ENCODE data around the gene MAB21L4.

DNA sequence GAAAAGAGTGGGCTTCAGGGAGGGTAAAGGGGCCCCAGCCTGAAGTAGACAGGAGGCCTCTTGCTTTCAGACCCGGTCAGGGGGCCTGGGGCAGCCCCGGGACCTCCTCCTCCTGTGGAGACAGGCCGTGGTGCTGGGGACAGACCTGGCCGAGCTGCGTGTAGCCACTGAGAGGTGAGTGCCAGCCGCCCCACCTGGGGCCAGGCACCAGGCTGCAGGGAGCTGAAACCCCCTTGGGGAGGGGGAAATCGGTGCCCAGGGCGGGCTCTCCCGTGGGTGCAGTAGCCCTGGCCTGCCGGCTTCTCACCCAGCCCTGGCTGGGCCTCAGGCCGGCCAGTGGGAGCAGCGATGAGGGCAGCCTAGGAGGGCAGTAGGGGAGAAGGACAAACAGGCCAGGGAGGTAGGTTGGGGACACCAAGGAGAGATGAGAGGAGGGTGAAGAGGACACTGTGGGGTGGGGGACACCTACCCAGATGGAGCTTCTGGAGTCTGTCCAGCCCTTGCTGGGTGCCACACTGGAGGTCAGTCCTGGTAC lies 34.2 kb upstream of the MAB21L4 start:
- TF ChIP-seq, protein P1, sequence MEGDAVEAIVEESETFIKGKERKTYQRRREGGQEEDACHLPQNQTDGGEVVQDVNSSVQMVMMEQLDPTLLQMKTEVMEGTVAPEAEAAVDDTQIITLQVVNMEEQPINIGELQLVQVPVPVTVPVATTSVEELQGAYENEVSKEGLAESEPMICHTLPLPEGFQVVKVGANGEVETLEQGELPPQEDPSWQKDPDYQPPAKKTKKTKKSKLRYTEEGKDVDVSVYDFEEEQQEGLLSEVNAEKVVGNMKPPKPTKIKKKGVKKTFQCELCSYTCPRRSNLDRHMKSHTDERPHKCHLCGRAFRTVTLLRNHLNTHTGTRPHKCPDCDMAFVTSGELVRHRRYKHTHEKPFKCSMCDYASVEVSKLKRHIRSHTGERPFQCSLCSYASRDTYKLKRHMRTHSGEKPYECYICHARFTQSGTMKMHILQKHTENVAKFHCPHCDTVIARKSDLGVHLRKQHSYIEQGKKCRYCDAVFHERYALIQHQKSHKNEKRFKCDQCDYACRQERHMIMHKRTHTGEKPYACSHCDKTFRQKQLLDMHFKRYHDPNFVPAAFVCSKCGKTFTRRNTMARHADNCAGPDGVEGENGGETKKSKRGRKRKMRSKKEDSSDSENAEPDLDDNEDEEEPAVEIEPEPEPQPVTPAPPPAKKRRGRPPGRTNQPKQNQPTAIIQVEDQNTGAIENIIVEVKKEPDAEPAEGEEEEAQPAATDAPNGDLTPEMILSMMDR (tag by site-specific recombination; IDR thresholded peaks at IDR 0.05): no peak
- TF ChIP-seq, protein P2, sequence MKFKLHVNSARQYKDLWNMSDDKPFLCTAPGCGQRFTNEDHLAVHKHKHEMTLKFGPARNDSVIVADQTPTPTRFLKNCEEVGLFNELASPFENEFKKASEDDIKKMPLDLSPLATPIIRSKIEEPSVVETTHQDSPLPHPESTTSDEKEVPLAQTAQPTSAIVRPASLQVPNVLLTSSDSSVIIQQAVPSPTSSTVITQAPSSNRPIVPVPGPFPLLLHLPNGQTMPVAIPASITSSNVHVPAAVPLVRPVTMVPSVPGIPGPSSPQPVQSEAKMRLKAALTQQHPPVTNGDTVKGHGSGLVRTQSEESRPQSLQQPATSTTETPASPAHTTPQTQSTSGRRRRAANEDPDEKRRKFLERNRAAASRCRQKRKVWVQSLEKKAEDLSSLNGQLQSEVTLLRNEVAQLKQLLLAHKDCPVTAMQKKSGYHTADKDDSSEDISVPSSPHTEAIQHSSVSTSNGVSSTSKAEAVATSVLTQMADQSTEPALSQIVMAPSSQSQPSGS (tag by site-specific recombination; IDR thresholded peaks at IDR 0.05; ENCODE audit: low read depth): no peak
- no peak for TF ChIP-seq ZNF324 (tag by site-specific recombination; IDR thresholded peaks at IDR 0.05)
- TF ChIP-seq, protein P3, sequence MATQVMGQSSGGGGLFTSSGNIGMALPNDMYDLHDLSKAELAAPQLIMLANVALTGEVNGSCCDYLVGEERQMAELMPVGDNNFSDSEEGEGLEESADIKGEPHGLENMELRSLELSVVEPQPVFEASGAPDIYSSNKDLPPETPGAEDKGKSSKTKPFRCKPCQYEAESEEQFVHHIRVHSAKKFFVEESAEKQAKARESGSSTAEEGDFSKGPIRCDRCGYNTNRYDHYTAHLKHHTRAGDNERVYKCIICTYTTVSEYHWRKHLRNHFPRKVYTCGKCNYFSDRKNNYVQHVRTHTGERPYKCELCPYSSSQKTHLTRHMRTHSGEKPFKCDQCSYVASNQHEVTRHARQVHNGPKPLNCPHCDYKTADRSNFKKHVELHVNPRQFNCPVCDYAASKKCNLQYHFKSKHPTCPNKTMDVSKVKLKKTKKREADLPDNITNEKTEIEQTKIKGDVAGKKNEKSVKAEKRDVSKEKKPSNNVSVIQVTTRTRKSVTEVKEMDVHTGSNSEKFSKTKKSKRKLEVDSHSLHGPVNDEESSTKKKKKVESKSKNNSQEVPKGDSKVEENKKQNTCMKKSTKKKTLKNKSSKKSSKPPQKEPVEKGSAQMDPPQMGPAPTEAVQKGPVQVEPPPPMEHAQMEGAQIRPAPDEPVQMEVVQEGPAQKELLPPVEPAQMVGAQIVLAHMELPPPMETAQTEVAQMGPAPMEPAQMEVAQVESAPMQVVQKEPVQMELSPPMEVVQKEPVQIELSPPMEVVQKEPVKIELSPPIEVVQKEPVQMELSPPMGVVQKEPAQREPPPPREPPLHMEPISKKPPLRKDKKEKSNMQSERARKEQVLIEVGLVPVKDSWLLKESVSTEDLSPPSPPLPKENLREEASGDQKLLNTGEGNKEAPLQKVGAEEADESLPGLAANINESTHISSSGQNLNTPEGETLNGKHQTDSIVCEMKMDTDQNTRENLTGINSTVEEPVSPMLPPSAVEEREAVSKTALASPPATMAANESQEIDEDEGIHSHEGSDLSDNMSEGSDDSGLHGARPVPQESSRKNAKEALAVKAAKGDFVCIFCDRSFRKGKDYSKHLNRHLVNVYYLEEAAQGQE (tag by site-specific recombination; IDR thresholded peaks at IDR 0.05): no peak
- no peak for TF ChIP-seq ZNF776 (tag by site-specific recombination; IDR thresholded peaks at IDR 0.05; ENCODE audit: borderline replicate concordance)
- TF ChIP-seq TCF7L2 (IDR thresholded peaks at IDR 0.05; ENCODE audit: borderline replicate concordance, low read depth, low read length): no peak
- TF ChIP-seq SETDB1 (IDR thresholded peaks at IDR 0.05; ENCODE audit: insufficient read length, low read length): no peak
